AG04449 (cell line): ENCODE results near the gene TTC33.

Source experiments
- CTCF ChIA-PET: fragments of 350-600 bp; formaldehyde crosslinking; extraction: SDS; loops from one replicate; lab custom pipeline; 2021; ENCODE audit warnings: antibody characterized with exemption; lab: Yijun Ruan, JAX
- POLR2A ChIA-PET: fragments of 400-600, 350-600 bp; formaldehyde crosslinking; extraction: SDS; loops from one replicate; lab custom pipeline; 2020; ENCODE audit warnings: antibody characterized with exemption, inconsistent platforms; lab: Yijun Ruan, JAX
- DNase-seq: peaks from one replicate; pipeline ENCODE4 v3.0.0-alpha.2; 2010; ENCODE audit warnings: low read depth, low spot score
- H3K4me3 ChIP-seq: 2 replicates; pipeline ENCODE4 v1.5.1; 2011; ENCODE audit warnings: low read depth, mild to moderate bottlenecking, control low read depth, low read length
- CTCF ChIP-seq: IDR thresholded peaks from one replicate; pipeline ENCODE4 v1.5.1; 2011; ENCODE audit warnings: mild to moderate bottlenecking, moderate library complexity, low read length, control low read depth, inconsistent platforms; ENCODE audit not compliant: insufficient read depth; ENCODE audit errors: missing control alignments

The TTC33 gene

GRCh38 chr5:40577718-40578117 lies 178.0 kb downstream of the TTC33 start:
- no peak for TF ChIP-seq CTCF
- DNase-seq, result no peak
- no peak overlapping the region for H3K4me3 ChIP-seq
- CTCF ChIA-PET, result no interaction called here
- POLR2A ChIA-PET, result no interaction called here

- POLR2A ChIA-PET, result no interaction called here
- DNase-seq, result no peak
- CTCF ChIA-PET, result no interaction called here
- TF ChIP-seq CTCF, result no peak
- no peak overlapping the region for H3K4me3 ChIP-seq
These were observed 179.8 kb downstream of the TTC33 start for GRCh38 chr5:40575921-40576320.

GRCh38 chr5:40575411-40575810 lies 180.3 kb downstream of the TTC33 start:
- H3K4me3 ChIP-seq, result no peak overlapping the region
- no peak for TF ChIP-seq CTCF
- ChIA-PET POLR2A (no interaction called here), CTCF (no interaction called here)
- DNase-seq, result no peak

- POLR2A ChIA-PET, result no interaction called here
- TF ChIP-seq CTCF, result no peak
- CTCF ChIA-PET, result no interaction called here
- no peak for DNase-seq
- no peak overlapping the region for H3K4me3 ChIP-seq
These were observed 182.8 kb downstream of the TTC33 start for GRCh38 chr5:40572937-40573336.

- ChIA-PET POLR2A (no interaction called here), CTCF (no interaction called here)
- no peak for TF ChIP-seq CTCF
- no peak for DNase-seq
- H3K4me3 ChIP-seq, result no peak overlapping the region
These were observed 183.4 kb downstream of the TTC33 start for GRCh38 chr5:40572391-40572790.

- CTCF ChIA-PET, result no interaction called here
- DNase-seq, result no peak
- H3K4me3 ChIP-seq, result no peak overlapping the region
- no peak for TF ChIP-seq CTCF
- POLR2A ChIA-PET, result no interaction called here
These were observed 184.0 kb downstream of the TTC33 start for GRCh38 chr5:40571729-40572128.
